A673 (cell line): Measurements from ENCODE around the gene CDRT4. TPM values are rescaled to one million over a fixed set of nuclear protein-coding genes. Genes with fewer than 3 reads are reported as not detected.

Experiments
- BruUV-seq: library from RNA; stranded (reverse); fragments of 400-500 nt; replicated peaks from 2 replicates; lab custom pipeline; 2021; lab: Mats Ljungman, UMichigan
- CTCF ChIA-PET: fragments of 300-600 bp; sonication (Branson Sonifier 250); formaldehyde crosslinking; loops from one replicate; lab custom pipeline; 2022; ENCODE audit warnings: antibody characterized with exemption; lab: Charles Lee
- POLR2A ChIA-PET: fragments of 300-600 bp; sonication (Branson Sonifier 250); formaldehyde crosslinking; loops from one replicate; lab custom pipeline; 2022; ENCODE audit warnings: antibody characterized with exemption; ENCODE audit not compliant: low non-redundant PET; lab: Charles Lee
- DNase-seq: peaks from one replicate; pipeline ENCODE4 v3.0.0-alpha.2; 2015; ENCODE audit warnings: low spot score
- H3K27ac ChIP-seq: fragments of 200-600 bp; sonication (generic); 2 replicates; pipeline ENCODE4 v1.5.1; 2016; ENCODE audit warnings: mixed run types, low read depth, mild to moderate bottlenecking, mixed read lengths, antibody characterized with exemption, low read length; ENCODE audit not compliant: poor library complexity, severe bottlenecking
- H3K27me3 ChIP-seq: fragments of 200-600 bp; sonication (generic); replicated peaks from 2 replicates; pipeline ENCODE4 v1.6.1; 2017; ENCODE audit warnings: mixed run types, low read depth, mild to moderate bottlenecking, mixed read lengths, antibody characterized with exemption, low read length; ENCODE audit not compliant: insufficient read depth, poor library complexity
- H3K36me3 ChIP-seq: fragments of 200-600 bp; sonication (generic); 2 replicates; pipeline ENCODE4 v1.6.1; 2016; ENCODE audit warnings: mixed run types, mild to moderate bottlenecking, mixed read lengths, antibody characterized with exemption, low read length; ENCODE audit not compliant: insufficient read depth, poor library complexity, severe bottlenecking
- H3K4me1 ChIP-seq: fragments of 200-600 bp; sonication (generic); 2 replicates; pipeline ENCODE4 v1.6.1; 2017; ENCODE audit warnings: mixed run types, mild to moderate bottlenecking, mixed read lengths, antibody characterized with exemption, low read length; ENCODE audit not compliant: insufficient read depth, poor library complexity, severe bottlenecking
- H3K4me3 ChIP-seq: fragments of 200-600 bp; sonication (generic); 2 replicates; pipeline ENCODE4 v1.5.1; 2016; ENCODE audit warnings: low read depth, mixed run types, mild to moderate bottlenecking, mixed read lengths, low read length; ENCODE audit not compliant: poor library complexity, severe bottlenecking
- H3K9me3 ChIP-seq: fragments of 200-600 bp; sonication (generic); 2 replicates; pipeline ENCODE4 v1.6.1; 2016; ENCODE audit warnings: mixed run types, low read depth, mild to moderate bottlenecking, mixed read lengths, antibody characterized with exemption, low read length; ENCODE audit not compliant: poor library complexity, severe bottlenecking
- EZH2 ChIP-seq: fragments of 200-600 bp; sonication (generic); IDR thresholded peaks from 2 replicates; pipeline ENCODE4 v1.6.1; 2017; ENCODE audit warnings: borderline replicate concordance, low read depth, mild to moderate bottlenecking, mixed read lengths, antibody characterized with exemption, low read length; ENCODE audit not compliant: poor library complexity, severe bottlenecking
- intact Hi-C: fragments of 100-400 bp; cut with micrococcal nuclease; formaldehyde crosslinking; loops from one replicate; pipeline ENCODE4 v1.10.0; 2022; ENCODE audit not compliant: unreplicated experiment
- total RNA-seq: library from RNA; stranded (reverse); gene quantifications from 2 replicates; pipeline ENCODE4 v1.2.3, GENCODE V29; 2021
- TF ChIP-seq, protein P1 (sequence below): fragments of 300-800, 200-600 bp; sonication (generic); conservative IDR thresholded peaks from 2 replicates; pipeline ENCODE4 v1.5.1; 2017; ENCODE audit warnings: low read depth, mild to moderate bottlenecking, antibody characterized with exemption, low read length, moderate library complexity, mixed read lengths

The CDRT4 gene
- total RNA-seq, 1 experiment from 2014 or later: 0.62 TPM

DNA sequence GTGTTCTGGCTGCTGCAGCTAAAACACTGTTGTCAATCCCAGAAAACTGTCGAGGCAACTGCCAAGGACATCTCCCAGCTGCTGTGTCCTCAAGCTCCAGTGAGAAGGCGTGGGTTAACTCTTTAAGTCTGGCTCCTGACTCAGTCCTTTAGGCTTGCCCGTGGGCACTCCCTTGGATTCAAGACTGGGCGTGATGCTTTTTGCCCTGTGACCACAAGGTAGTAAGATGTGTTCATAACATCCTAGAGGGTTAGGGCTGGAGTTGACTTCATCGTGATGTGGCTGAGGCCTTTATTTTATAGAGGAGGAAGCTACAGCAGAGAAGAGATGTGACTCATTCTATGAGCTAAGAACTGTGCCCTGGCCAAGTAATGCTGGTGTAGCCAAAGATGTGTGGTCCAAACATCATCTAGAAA lies 75.1 kb downstream of the CDRT4 start:
- POLR2A ChIA-PET: no interaction called here
- Histone ChIP-seq H3K4me1 (no peaks in the 10 kb centered on the region), H3K4me3 (no peak overlapping the region), H3K27ac (no peak overlapping the region), H3K27me3 (peaks cover 7% of the 10 kb centered on the region), H3K9me3 (no peaks in the 10 kb centered on the region), H3K36me3 (no peaks in the 10 kb centered on the region)
- CTCF ChIA-PET: no interaction called here
- BruUV-seq: no TSS peak
- intact Hi-C loops: no loop called here
- no peak for TF ChIP-seq EZH2
- TF ChIP-seq, protein P1, sequence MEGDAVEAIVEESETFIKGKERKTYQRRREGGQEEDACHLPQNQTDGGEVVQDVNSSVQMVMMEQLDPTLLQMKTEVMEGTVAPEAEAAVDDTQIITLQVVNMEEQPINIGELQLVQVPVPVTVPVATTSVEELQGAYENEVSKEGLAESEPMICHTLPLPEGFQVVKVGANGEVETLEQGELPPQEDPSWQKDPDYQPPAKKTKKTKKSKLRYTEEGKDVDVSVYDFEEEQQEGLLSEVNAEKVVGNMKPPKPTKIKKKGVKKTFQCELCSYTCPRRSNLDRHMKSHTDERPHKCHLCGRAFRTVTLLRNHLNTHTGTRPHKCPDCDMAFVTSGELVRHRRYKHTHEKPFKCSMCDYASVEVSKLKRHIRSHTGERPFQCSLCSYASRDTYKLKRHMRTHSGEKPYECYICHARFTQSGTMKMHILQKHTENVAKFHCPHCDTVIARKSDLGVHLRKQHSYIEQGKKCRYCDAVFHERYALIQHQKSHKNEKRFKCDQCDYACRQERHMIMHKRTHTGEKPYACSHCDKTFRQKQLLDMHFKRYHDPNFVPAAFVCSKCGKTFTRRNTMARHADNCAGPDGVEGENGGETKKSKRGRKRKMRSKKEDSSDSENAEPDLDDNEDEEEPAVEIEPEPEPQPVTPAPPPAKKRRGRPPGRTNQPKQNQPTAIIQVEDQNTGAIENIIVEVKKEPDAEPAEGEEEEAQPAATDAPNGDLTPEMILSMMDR: no peak
- DNase-seq: no peak

DNA sequence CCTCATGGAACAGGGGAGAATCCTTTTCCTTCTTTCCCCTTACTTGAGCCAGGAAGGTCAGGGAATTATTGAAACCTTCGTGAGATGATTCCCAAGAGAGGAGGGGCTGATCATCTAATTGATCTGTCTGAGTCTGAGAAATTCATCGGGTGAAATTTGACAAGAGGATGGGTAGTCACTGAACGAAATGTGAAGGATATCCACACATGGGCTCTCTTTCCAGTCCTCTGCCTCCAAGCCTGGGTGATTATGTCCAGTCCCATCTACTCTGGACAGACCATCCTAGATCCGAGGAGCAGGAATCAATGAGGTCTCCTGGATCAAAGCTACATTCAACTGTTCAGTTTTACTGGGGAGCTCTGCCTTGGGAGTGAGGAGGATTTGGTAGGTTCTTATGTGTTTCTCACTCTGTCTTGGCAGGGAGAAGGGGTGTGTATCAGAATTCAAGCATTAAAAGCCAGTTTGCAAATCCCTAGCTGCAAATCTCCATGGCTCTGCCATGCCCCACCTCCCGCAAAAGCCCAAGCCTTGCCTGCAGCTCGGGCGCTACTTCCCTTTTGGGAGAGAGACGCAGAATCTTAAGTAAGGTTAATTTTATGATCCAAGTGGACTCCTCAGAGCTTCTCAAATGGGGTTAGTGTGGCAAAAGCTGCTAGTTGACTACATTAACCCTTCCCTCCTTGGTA lies 78.9 kb downstream of the CDRT4 start:
- no TSS peak for BruUV-seq
- no peaks in the 10 kb centered on the region for H3K36me3 ChIP-seq
- no peak for DNase-seq
- H3K4me3 ChIP-seq: no peak overlapping the region
- ChIA-PET POLR2A (no interaction called here), CTCF (no interaction called here)
- H3K27me3 ChIP-seq: peaks cover 10% of the 10 kb centered on the region
- H3K9me3 ChIP-seq: no peaks in the 10 kb centered on the region
- intact Hi-C loops: no loop called here
- H3K27ac ChIP-seq: no peak overlapping the region
- no peaks in the 10 kb centered on the region for H3K4me1 ChIP-seq
- TF ChIP-seq, protein P1: no peak
- TF ChIP-seq EZH2: no peak

DNA sequence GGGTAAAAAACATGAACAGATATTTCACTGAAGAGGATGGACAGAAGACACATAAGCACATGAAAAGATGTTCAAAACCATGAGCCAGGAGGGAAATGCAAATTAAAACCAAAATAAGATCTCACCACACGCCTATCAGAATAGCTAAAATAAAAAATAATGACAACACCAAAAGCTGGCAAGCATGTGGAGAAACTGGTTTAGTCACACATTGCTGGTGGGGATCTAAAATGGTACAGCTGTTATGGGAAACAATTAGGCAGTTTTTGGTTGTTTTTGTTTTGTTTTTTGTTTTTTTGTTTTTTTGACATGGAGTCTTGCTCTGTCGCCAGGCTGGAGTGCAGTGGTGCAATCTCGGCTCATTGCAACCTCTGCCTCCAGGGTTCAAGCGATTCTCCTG lies 81.3 kb downstream of the CDRT4 start:
- H3K27me3 ChIP-seq: peaks cover 10% of the 10 kb centered on the region
- ChIA-PET CTCF (no interaction called here), POLR2A (no interaction called here)
- H3K27ac ChIP-seq: no peak overlapping the region
- H3K36me3 ChIP-seq: no peaks in the 10 kb centered on the region
- H3K4me3 ChIP-seq: no peak overlapping the region
- BruUV-seq: no TSS peak
- no peaks in the 10 kb centered on the region for H3K4me1 ChIP-seq
- TF ChIP-seq EZH2: no peak
- TF ChIP-seq, protein P1: no peak
- DNase-seq: no peak
- no peaks in the 10 kb centered on the region for H3K9me3 ChIP-seq
- intact Hi-C loops: no loop called here

Other genes starting within 250 kb of the CDRT4 start
- gene PMP22, start 202.3 kb downstream of the CDRT4 start, total RNA-seq: 0.87 TPM in 1 of 2 replicates, not detected in the other
- not detected in 2 replicates for gene TEKT3, start 126.0 kb downstream of the CDRT4 start, total RNA-seq
- 7.4 and 8.5 TPM in 2 replicates for gene TVP23C, start 95.9 kb upstream of the CDRT4 start, total RNA-seq
- 1.0 and 1.5 TPM in 2 replicates for gene FBXW10B, start 152.1 kb upstream of the CDRT4 start, total RNA-seq
- 61.6 and 62.5 TPM in 2 replicates for gene TRIM16, start 216.7 kb upstream of the CDRT4 start, total RNA-seq
- gene ZNF286A, start 232.1 kb upstream of the CDRT4 start, total RNA-seq: 79.4 and 82.0 TPM in 2 replicates